HG02623 (cell line): ENCODE data around the gene PRM2.

ENCODE experiments used
- ATAC-seq: cut with Tn5 transposase; IDR thresholded peaks from one replicate; pipeline ENCODE4 v1.9.1; 2021; ENCODE audit warnings: moderate library complexity; ENCODE audit not compliant: unreplicated experiment

The PRM2 gene, protein sequence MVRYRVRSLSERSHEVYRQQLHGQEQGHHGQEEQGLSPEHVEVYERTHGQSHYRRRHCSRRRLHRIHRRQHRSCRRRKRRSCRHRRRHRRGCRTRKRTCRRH

GRCh38 chr16:11276143-11276895, at the start of gene PRM2:
PRM2 (minus strand) TSS chr16:11276480; CDS start chr16:11276370, 110 bp downstream.
- ATAC-seq, result no peak

- ATAC-seq, result no peak
These were observed 49.3 kb upstream of the PRM2 start for GRCh38 chr16:11325404-11326083.

DNA sequence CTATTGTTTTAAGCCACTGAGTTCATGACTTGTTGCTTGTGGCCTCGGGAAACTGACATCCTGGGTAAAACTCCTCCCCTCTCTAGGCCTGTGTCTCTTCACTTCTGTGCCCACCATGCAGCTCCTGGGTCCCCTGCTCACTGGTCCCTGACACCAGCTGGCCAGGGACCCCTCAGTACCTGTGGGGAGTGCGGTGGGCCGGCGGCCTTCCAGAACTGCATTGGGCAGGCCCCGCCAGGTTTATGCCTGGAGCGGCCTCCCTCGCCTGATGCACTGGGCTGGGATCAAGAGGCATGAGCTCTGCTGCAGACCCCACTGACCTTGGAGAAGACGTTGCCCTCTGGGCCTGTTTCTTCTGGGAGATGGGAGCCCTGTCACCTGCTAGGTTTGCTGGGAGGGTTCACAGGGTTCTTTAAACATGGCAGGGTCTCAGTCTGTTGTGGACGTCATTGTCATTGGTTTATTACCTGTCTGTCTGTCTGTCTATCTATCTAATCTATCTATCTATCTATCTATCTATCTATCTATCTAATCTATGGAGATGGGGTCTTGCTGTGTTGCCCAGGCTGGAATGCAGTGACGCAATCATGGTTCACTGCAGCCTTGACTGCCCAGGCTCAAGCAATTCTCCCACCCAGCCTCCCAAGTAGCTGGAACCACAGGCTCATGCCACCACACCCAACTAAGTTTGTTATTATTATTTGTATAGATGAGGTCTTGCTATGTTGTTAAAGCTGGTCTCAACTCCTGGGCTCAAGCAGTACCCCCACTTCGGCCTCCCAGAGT, 47.5 kb upstream of the PRM2 start:
- no peak for ATAC-seq

DNA sequence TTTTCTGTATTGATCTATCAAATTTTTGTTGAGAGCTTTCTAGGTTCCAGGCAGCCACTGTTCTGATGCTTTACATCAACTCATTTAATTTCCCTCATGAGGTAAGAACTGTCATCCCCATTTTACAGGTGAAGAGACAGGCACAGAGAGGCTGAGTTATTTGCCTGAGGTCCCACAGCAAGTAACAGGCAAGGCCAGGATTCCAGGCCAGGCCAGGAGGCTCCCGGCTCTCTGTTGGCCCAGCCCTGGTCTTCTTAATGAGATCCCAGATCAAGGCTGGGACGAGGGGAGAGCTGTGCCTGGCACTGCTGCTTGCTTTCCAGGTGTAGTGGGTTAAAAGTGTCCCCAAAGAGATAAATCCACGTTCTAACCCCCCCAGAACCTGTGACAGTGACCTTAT, 46.5 kb upstream of the PRM2 start:
- ATAC-seq, result no peak

- no peak for ATAC-seq
These were observed 45.4 kb upstream of the PRM2 start for GRCh38 chr16:11321662-11322061.

DNA sequence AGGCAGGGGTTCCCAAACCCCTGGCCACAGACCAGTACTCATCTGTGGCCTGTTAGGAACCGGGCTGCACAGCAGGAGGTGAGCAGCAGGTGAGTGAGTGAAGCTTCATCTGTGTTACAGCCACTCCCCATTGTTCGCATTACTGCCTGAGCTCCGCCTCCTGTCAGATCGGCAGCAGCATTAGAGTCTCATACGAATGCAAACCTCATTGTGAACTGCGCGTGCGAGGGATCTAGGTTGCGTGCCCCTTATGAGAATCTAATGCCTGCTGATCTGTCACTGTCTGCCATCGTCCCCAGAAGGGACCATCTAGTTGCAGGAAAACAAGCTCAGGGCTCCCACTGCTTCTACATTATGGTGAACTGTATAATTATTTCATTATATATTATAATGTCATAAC, 43.9 kb upstream of the PRM2 start:
- ATAC-seq, result no peak

DNA sequence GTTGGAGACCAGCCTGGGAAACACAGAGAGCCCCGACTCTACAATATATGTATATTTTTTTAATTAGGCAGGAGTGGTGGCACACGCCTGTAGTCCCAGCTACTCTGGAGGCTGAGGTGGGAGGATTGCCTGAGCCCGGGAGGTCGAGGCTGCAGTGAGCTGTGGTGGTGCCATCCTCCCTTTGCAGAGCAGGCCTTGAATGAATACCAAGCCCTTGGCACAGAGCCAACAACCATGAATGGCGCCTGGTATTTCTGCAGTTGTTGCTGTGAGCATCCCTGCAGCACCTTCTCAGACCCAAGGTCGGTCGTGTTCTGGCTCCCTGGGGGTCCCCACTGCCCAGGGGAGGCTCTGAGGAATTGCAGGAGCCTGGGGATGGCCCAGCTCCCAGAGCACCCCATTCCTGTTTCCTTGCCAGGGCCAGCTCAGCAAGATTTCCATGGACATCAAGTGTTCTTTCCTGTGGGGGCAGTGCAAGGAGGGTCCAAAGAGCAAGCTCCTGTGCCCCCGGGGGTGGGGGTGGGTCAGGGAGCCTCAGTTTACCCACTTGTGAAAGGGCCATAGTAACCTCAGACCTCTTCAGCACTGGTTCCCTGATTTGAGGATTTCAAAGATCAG, 43.4 kb upstream of the PRM2 start:
- no peak for ATAC-seq

- ATAC-seq, result no peak
These were observed 42.5 kb upstream of the PRM2 start for GRCh38 chr16:11318817-11319216.

- no peak for ATAC-seq
These were observed 40.2 kb upstream of the PRM2 start for GRCh38 chr16:11316331-11317015.

DNA sequence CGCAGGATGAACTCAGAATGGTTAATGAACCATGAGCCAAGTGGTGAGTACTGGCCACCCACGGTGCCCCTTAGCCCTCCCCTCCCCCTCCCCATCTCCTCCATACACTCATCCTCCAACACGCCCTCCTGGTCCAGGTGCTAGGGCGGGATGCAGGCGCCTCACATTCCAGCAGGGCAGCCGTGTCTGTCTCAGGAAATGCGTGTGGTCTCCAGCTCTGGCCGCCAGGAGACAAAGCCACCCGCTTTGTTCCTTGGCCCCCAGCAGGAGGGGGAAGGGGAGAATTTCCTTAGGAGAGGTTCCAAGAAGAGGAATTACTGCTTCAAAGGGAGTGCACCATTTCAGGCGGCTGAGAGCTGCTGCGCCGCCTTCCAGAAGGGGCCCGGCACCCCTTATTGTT, 39.2 kb upstream of the PRM2 start:
- no peak for ATAC-seq

DNA sequence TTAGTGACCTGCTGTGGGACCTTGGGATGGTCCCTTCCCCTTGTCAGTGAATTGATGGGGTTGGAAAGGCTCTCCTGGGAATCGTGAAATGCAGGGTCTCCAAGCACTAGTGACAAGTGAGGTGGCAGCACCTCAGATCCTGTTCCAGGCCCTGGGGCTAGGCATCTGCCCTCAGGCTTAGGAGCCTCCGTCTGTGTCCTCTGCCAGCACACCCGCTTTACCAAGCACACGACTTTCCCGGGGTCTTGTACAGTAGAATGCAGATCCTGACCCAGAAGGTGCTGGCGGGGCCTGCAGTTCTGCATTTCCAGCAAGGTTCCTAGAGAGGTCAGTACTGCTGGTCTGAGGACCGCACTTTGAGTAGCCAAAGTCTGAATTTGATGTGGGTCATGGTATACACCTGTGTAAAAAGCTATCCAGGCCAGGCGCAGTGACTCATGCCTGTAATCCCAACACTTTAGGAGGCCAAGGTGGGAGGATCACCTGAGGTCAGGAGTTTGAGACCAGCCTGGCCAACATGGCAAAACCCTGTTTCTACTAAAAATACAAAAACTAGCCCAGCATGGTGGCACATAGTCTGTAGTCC, 38.1 kb upstream of the PRM2 start:
- ATAC-seq, result no peak

DNA sequence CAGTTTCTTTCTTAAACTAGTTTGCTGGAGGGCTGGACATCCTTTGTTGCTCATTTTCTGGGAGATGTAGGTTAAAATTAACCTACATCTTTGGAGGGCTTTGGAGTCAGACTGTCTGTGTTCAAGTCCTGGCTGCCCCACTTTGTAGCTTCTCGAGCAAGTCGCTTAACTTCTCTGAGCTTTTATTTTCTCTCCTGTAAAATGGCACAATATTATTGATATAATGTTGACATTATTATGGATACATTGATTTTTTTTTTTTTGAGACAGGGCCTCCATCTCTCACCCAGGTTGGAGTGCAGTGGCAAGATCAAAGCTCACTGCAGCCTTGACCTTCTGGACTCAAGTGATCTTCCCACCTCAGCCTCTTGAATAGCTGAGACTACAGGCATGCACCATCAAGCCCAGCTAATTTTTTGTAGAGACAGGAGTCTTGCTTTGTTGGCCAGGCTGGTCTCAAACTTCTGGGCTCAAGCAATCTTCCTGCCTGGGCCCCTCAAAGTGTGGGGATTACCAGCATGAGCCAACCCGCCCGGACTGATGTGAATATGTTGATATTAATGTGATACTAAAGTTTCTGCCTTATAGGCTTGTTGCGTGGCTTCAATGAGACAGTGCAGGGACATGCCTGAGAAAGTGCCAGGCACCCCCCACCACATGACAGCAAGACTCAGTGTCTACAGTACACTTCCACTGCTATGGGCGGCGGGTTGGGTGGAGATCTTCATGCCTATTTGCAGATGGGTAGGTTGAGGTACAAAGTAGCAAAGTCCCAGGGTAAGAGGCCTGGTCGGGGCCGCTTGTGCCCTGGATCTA, 37.4 kb upstream of the PRM2 start:
- ATAC-seq, result no peak

- no peak for ATAC-seq
These were observed 36.6 kb upstream of the PRM2 start for GRCh38 chr16:11312718-11313492.

GRCh38 chr16:11310997-11311561, 34.8 kb upstream of the PRM2 start:
- ATAC-seq, result no peak

DNA sequence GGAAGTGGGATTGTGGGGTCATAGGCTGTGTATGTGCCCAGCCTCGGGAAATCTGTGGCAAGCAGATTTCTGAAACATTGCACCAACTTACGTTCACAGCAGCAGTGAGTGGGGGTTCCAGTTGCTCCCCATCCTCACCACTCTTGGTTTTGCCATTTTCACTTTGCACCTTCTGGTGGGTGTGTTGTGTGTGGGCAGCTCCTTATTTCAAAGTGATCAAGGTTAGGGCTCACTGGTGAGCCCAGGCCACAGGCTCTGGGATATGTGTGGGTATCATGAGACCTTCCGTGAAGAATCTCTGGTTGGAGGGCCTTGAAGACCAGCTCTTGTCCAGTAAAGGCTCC, 34.3 kb upstream of the PRM2 start:
- no peak for ATAC-seq

DNA sequence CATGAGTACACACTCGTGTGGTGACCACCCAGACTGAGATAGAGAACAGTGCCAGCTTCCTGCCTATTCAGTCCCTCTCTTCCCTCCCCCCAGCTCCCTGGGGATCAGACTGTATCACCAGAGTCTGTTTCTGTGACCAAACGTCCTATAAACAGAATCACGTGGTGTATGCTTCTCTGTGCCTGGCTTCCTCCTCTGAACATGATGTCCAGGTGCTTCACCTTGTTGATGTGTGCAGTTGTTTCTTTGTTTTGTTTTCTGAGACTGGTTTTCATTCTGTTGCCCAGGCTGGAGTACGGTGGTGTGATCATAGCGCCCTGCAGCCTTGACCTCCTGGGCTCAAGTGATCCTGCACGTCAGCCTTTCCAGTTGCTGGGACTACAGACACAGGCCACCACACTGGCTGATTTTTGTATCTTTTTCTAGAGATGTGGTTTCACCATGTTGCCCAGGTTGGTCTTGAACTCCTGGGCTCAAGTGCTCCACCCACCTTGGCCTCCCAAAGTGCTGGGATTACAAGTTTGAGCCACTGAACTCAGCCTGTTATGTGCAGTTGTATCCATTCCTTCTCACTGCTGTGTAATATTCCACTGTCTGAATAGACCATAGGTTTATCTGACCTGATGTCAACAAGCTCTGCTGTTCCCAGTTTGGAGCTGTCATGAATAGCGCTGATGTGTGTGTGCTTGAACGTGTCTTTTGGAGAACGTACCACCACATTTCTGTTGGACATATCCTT, 33.8 kb upstream of the PRM2 start:
- no peak for ATAC-seq

- no peak for ATAC-seq
These were observed 32.4 kb upstream of the PRM2 start for GRCh38 chr16:11308493-11309283.
